ENCODE results near the gene ZSWIM1. TPM values are rescaled to one million over a fixed set of nuclear protein-coding genes. Genes with fewer than 3 reads are reported as not detected.

Gene ZSWIM1
- total RNA-seq, 1 donor from 2014 or later = 9.0 TPM

- no peak overlapping the region for H3K4me2 ChIP-seq (ENCODE audit: low read length)
- DNase-seq (ENCODE audit: low read depth) = no peak
- H3K27ac ChIP-seq (ENCODE audit: low read depth, low read length) = no peak overlapping the region
- H2AFZ ChIP-seq (ENCODE audit: low read depth, low read length) = no peak overlapping the region
- FAIRE-seq = no peak
- Mint-ChIP-seq H3K9me3 (ENCODE audit: unreplicated experiment) (no peaks in the 10 kb centered on the region), H3K4me3 (ENCODE audit: unreplicated experiment) (no peak overlapping the region), H3K27ac (ENCODE audit: unreplicated experiment) (no peak overlapping the region), H3K27me3 (ENCODE audit: low read depth, unreplicated experiment) (no peaks in the 10 kb centered on the region), H3K36me3 (ENCODE audit: low read depth, unreplicated experiment) (peaks cover 11% of the 10 kb centered on the region), H3K4me1 (ENCODE audit: low read depth, unreplicated experiment) (peaks cover 18% of the 10 kb centered on the region)
- H3K4me1 ChIP-seq (ENCODE audit: insufficient read depth, low read length) = peaks cover 39% of the 10 kb centered on the region
- peaks cover 4% of the 10 kb centered on the region for H3K36me3 ChIP-seq (ENCODE audit: insufficient read depth, low read length)
- H3K9ac ChIP-seq (ENCODE audit: low read length) = no peak overlapping the region
- H3K4me3 ChIP-seq (ENCODE audit: insufficient read depth, low read depth, low read length) = no peak overlapping the region
- no peaks in the 10 kb centered on the region for H3K27me3 ChIP-seq (ENCODE audit: insufficient read depth, low read length)
- peaks cover 31% of the 10 kb centered on the region for H4K20me1 ChIP-seq (ENCODE audit: insufficient read depth, low read length)
- H3K9me3 ChIP-seq (ENCODE audit: insufficient read depth, low read depth, low read length) = no peaks in the 10 kb centered on the region
- peaks cover 20% of the 10 kb centered on the region for H3K79me2 ChIP-seq (ENCODE audit: insufficient read depth, low read length)
- TF ChIP-seq EZH2 (IDR thresholded peaks at IDR 0.05; ENCODE audit: insufficient read depth, low read length) = no peak
- TF ChIP-seq, protein P1, sequence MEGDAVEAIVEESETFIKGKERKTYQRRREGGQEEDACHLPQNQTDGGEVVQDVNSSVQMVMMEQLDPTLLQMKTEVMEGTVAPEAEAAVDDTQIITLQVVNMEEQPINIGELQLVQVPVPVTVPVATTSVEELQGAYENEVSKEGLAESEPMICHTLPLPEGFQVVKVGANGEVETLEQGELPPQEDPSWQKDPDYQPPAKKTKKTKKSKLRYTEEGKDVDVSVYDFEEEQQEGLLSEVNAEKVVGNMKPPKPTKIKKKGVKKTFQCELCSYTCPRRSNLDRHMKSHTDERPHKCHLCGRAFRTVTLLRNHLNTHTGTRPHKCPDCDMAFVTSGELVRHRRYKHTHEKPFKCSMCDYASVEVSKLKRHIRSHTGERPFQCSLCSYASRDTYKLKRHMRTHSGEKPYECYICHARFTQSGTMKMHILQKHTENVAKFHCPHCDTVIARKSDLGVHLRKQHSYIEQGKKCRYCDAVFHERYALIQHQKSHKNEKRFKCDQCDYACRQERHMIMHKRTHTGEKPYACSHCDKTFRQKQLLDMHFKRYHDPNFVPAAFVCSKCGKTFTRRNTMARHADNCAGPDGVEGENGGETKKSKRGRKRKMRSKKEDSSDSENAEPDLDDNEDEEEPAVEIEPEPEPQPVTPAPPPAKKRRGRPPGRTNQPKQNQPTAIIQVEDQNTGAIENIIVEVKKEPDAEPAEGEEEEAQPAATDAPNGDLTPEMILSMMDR (IDR thresholded peaks at IDR 0.05; ENCODE audit: insufficient read depth, low read depth, low read length) = no peak
Observed at GRCh38 chr20:45888681-45889080, 7.7 kb downstream of the ZSWIM1 start.

DNA sequence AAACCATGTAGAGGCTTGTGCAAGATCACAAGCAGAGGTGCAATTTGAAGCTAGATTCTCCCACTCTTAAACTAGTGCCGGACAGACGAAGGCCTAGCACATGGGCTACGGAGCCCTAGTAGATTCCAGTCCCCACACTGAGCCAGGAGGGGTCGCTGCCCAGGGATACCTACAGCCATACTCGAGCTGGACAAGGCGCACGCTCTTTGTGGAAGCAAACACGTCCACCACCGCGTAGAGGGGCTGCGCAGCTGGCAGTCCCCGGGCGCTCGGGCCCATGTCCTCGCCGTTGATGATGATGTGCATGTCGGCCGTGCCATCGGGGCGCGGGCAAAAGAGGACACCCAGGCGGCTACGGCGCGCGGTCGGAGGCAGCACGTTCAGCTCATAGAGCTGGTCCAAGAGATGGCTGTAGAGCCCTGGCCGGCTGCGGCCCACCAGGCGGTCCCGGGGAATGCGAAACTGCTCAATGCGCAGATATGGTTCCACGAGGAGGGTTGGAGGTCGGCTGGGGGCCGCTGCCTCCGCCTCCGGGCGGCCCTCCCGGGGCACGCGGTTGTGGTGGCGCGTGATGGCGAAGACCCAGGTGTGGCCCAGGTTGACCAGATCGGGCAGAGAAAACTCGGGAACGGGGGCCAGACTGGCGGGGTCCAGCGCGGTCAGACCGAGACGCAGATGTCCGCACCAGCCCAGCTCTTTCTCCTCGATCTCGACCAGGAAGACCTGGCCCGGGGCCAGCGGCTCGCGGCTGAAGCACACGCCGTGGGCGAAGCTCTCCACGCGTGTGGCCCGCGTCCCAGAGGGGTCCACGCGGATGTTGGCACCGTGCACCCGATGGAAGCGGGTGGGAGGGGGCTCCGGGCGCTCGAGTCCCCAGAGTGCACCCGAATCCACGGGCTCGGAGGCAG lies 9.3 kb downstream of the ZSWIM1 start:
- Mint-ChIP-seq H3K4me1 (ENCODE audit: low read depth, unreplicated experiment) (peaks cover 11% of the 10 kb centered on the region), H3K27me3 (ENCODE audit: low read depth, unreplicated experiment) (no peaks in the 10 kb centered on the region), H3K9me3 (ENCODE audit: unreplicated experiment) (no peaks in the 10 kb centered on the region), H3K36me3 (ENCODE audit: low read depth, unreplicated experiment) (peaks cover 14% of the 10 kb centered on the region), H3K4me3 (ENCODE audit: unreplicated experiment) (peak overlapping the region; percentile 89), H3K27ac (ENCODE audit: unreplicated experiment) (peak overlapping the region; percentile 14)
- Histone ChIP-seq H4K20me1 (ENCODE audit: insufficient read depth, low read length) (peaks cover 28% of the 10 kb centered on the region), H3K9me3 (ENCODE audit: insufficient read depth, low read depth, low read length) (no peaks in the 10 kb centered on the region), H2AFZ (ENCODE audit: low read depth, low read length) (peak overlapping the region; percentile 94), H3K27ac (ENCODE audit: low read depth, low read length) (peak overlapping the region; percentile 57), H3K79me2 (ENCODE audit: insufficient read depth, low read length) (peaks cover 16% of the 10 kb centered on the region), H3K4me3 (ENCODE audit: insufficient read depth, low read depth, low read length) (peak overlapping the region; percentile 77), H3K4me1 (ENCODE audit: insufficient read depth, low read length) (peaks cover 30% of the 10 kb centered on the region), H3K9ac (ENCODE audit: low read length) (peak overlapping the region; percentile 88), H3K36me3 (ENCODE audit: insufficient read depth, low read length) (no peaks in the 10 kb centered on the region), H3K27me3 (ENCODE audit: insufficient read depth, low read length) (no peaks in the 10 kb centered on the region), H3K4me2 (ENCODE audit: low read length) (peak overlapping the region; percentile 99)
- DNase-seq (ENCODE audit: low read depth) (peak; percentile 71), FAIRE-seq (no peak)
- no peak for TF ChIP-seq EZH2 (IDR thresholded peaks at IDR 0.05; ENCODE audit: insufficient read depth, low read length)
- TF ChIP-seq, protein P1 (IDR thresholded peaks at IDR 0.05; ENCODE audit: insufficient read depth, low read depth, low read length) = peak; percentile 49
